HFFc6 (cell line): ENCODE measurements around the gene ACAD8. TPM values are rescaled to one million over a fixed set of nuclear protein-coding genes. Genes with fewer than 3 reads are reported as not detected.

Experiments used
- DNase-seq: peaks from one replicate; pipeline ENCODE4 v3.0.0-alpha.2; 2018
- H3K27ac Mint-ChIP-seq: 2 replicates; pipeline ENCODE4 v1.8.0; 2020; ENCODE audit warnings: mild to moderate bottlenecking, mixed read lengths
- H3K27me3 Mint-ChIP-seq: 2 replicates; pipeline ENCODE4 v1.8.0; 2021; ENCODE audit warnings: mild to moderate bottlenecking, moderate library complexity, mixed read lengths; ENCODE audit not compliant: insufficient read depth
- H3K36me3 Mint-ChIP-seq: 2 replicates; pipeline ENCODE4 v1.8.0; 2021; ENCODE audit warnings: low read depth, mixed read lengths
- H3K4me1 Mint-ChIP-seq: 2 replicates; pipeline ENCODE4 v1.8.0; 2020; ENCODE audit warnings: low read depth, mixed read lengths
- H3K4me3 Mint-ChIP-seq: 2 replicates; pipeline ENCODE4 v1.8.0; 2020; ENCODE audit warnings: mild to moderate bottlenecking, moderate library complexity, mixed read lengths
- H3K9me3 Mint-ChIP-seq: 2 replicates; pipeline ENCODE4 v1.8.0; 2020; ENCODE audit warnings: mild to moderate bottlenecking, mixed read lengths
- CTCF ChIP-seq: fragments of 200-600 bp; sonication (generic); IDR thresholded peaks from 2 replicates; pipeline ENCODE4 v1.5.0; 2021; ENCODE audit warnings: antibody characterized with exemption, mild to moderate bottlenecking
- total RNA-seq, 6 experiments: library from RNA; stranded (reverse); fragmentation: NEBNext Ultra II Directional; extraction: Animal tissue kit (Norgen Biotek cat#: 25700); gene quantifications; 2 replicates in 1 of 6; 3 replicates in 5 of 6; pipeline ENCODE4 v1.2.3, GENCODE V29; 2021

The ACAD8 gene
- total RNA-seq, 6 experiments from 2014 or later, result 11.8 to 15.7 (median 13.8) TPM

GRCh38 chr11:134270250-134270714 is 16.9 kb downstream of the ACAD8 start:
- Mint-ChIP-seq H3K27me3 (peaks cover 33% of the 10 kb centered on the region), H3K9me3 (no peaks in the 10 kb centered on the region; the same call in 1 of the 2 replicates), H3K4me1 (peaks cover 20% of the 10 kb centered on the region), H3K27ac (no peak overlapping the region), H3K4me3 (no peak overlapping the region), H3K36me3 (no peaks in the 10 kb centered on the region)
- DNase-seq, result no peak
- TF ChIP-seq CTCF, result peak; percentile 59

DNA sequence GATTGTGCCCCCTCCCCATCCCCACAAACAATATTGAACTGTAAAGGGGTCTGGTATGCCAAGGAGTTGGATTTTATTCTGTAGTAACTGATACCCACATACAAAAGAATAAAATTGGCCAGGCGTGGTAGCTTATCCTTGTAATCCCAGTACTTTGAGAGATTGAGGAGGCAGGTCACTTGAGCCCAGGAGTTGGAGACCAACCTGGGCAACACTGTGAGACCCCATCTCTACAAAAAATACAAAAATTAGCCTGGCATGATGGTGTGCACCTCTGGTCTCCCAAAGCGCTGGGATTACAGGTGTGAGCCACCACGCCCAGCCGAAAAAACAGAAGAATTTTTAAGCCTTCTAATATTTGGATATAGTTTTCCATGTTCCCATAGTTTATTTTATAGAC is 18.6 kb downstream of the ACAD8 start:
- Mint-ChIP-seq H3K4me1 (peaks cover 16% of the 10 kb centered on the region), H3K4me3 (no peak overlapping the region), H3K9me3 (no peaks in the 10 kb centered on the region; the same call in 1 of the 2 replicates), H3K36me3 (no peaks in the 10 kb centered on the region), H3K27me3 (peaks cover 43% of the 10 kb centered on the region), H3K27ac (no peak overlapping the region)
- DNase-seq, result no peak
- TF ChIP-seq CTCF, result no peak

- TF ChIP-seq CTCF, result no peak
- Mint-ChIP-seq H3K4me3 (no peak overlapping the region), H3K27me3 (peaks cover 49% of the 10 kb centered on the region), H3K27ac (no peak overlapping the region), H3K36me3 (peaks cover 3% of the 10 kb centered on the region; the same call in 1 of the 2 replicates), H3K9me3 (no peaks in the 10 kb centered on the region; the same call in 1 of the 2 replicates), H3K4me1 (peaks cover 14% of the 10 kb centered on the region)
- DNase-seq, result no peak
Observed at GRCh38 chr11:134272381-134273316, 19.3 kb downstream of the ACAD8 start.

- H3K4me3 Mint-ChIP-seq, result no peak overlapping the region
- H3K36me3 Mint-ChIP-seq, result peaks cover 3% of the 10 kb centered on the region; the same call in 1 of the 2 replicates
- H3K27me3 Mint-ChIP-seq, result peaks cover 50% of the 10 kb centered on the region
Observed at GRCh38 chr11:134273317-134273712, 19.9 kb downstream of the ACAD8 start.

GRCh38 chr11:134275188-134275533 is 21.8 kb downstream of the ACAD8 start:
- peaks cover 58% of the 10 kb centered on the region for H3K27me3 Mint-ChIP-seq
- no peak for DNase-seq
- H3K36me3 Mint-ChIP-seq, result peaks cover 3% of the 10 kb centered on the region; the same call in 1 of the 2 replicates
- no peak overlapping the region for H3K27ac Mint-ChIP-seq
- no peak for TF ChIP-seq CTCF
- H3K9me3 Mint-ChIP-seq, result no peaks in the 10 kb centered on the region; the same call in 1 of the 2 replicates
- H3K4me3 Mint-ChIP-seq, result peak overlapping the region; percentile 28; the same call in 1 of the 2 replicates
- peaks cover 14% of the 10 kb centered on the region for H3K4me1 Mint-ChIP-seq

More at GRCh38 chr11:134273317-134273712, 19.9 kb downstream of the ACAD8 start:
- no peaks in the 10 kb centered on the region; the same call in 1 of the 2 replicates for H3K9me3 Mint-ChIP-seq
- TF ChIP-seq CTCF, result no peak
- peaks cover 14% of the 10 kb centered on the region for H3K4me1 Mint-ChIP-seq
- no peak overlapping the region for H3K27ac Mint-ChIP-seq
- DNase-seq, result no peak
